Measurements from ENCODE around the gene ATF2.
"Not testable (repeated sequence)": the region's sequence is repeated elsewhere in the genome, so short reads cannot be mapped to it uniquely, and the experiment has no call there.

Gene ATF2

GRCh38 chr2:175164235-175164634 is 3.8 kb downstream of the ATF2 start:
- DNase-seq, result no peak

- no peak for DNase-seq
Observed at GRCh38 chr2:175158894-175159293, 9.1 kb downstream of the ATF2 start.

GRCh38 chr2:175156534-175156933 is 11.5 kb downstream of the ATF2 start:
- no peak for DNase-seq

GRCh38 chr2:175154661-175155082 is 13.3 kb downstream of the ATF2 start:
- no peak for DNase-seq

GRCh38 chr2:175152242-175152641 is 15.8 kb downstream of the ATF2 start:
- DNase-seq, result no peak

GRCh38 chr2:175151791-175152190 is 16.2 kb downstream of the ATF2 start:
- no peak for DNase-seq

- no peak for DNase-seq
Observed at GRCh38 chr2:175147186-175147585, 20.8 kb downstream of the ATF2 start.

GRCh38 chr2:175143678-175144077 is 24.3 kb downstream of the ATF2 start:
- DNase-seq, result no peak

- DNase-seq, result no peak
Observed at GRCh38 chr2:175143191-175143590, 24.8 kb downstream of the ATF2 start.

- DNase-seq, result no peak
Observed at GRCh38 chr2:175140332-175140731, 27.7 kb downstream of the ATF2 start.

- no peak for DNase-seq
Observed at GRCh38 chr2:175137793-175138192, 30.2 kb downstream of the ATF2 start.

- DNase-seq, result no peak
Observed at GRCh38 chr2:175136334-175137215, 31.4 kb downstream of the ATF2 start.

- no peak for DNase-seq
Observed at GRCh38 chr2:175135862-175136261, 32.1 kb downstream of the ATF2 start.

GRCh38 chr2:175135177-175135576 is 32.8 kb downstream of the ATF2 start:
- no peak for DNase-seq

GRCh38 chr2:175131252-175131651 is 36.8 kb downstream of the ATF2 start:
- DNase-seq, result no peak

- DNase-seq, result no peak
Observed at GRCh38 chr2:175126661-175127060, 41.3 kb downstream of the ATF2 start.

- no peak for DNase-seq
Observed at GRCh38 chr2:175123254-175123653, 44.7 kb downstream of the ATF2 start.

GRCh38 chr2:175111200-175111657 is 56.8 kb downstream of the ATF2 start:
- DNase-seq, result peak in 3 of 6 experiments; percentile 22 to 62 (median 55)

- not testable (repeated sequence) for DNase-seq
Observed at GRCh38 chr2:175108091-175108490, 59.9 kb downstream of the ATF2 start.

- DNase-seq, result no peak
Observed at GRCh38 chr2:175107146-175107545, 60.9 kb downstream of the ATF2 start.

GRCh38 chr2:175103191-175103590 is 64.8 kb downstream of the ATF2 start:
- no peak for DNase-seq

GRCh38 chr2:175101514-175101913 is 66.5 kb downstream of the ATF2 start:
- no peak for DNase-seq

GRCh38 chr2:175097297-175097696 is 70.7 kb downstream of the ATF2 start:
- DNase-seq, result no peak

- DNase-seq, result not testable (repeated sequence)
Observed at GRCh38 chr2:175084117-175084516, 83.9 kb downstream of the ATF2 start.

- DNase-seq, result no peak
Observed at GRCh38 chr2:175080479-175080878, 87.5 kb downstream of the ATF2 start.

Measured in stimulated activated naive CD4-positive, alpha-beta T cell (primary cell).